Measurements from ENCODE around the gene C2orf92. TPM values are rescaled to one million over a fixed set of nuclear protein-coding genes. Genes with fewer than 3 reads are reported as not detected.

The C2orf92 gene
- total RNA-seq, 1 donor: 2.5 TPM

DNA sequence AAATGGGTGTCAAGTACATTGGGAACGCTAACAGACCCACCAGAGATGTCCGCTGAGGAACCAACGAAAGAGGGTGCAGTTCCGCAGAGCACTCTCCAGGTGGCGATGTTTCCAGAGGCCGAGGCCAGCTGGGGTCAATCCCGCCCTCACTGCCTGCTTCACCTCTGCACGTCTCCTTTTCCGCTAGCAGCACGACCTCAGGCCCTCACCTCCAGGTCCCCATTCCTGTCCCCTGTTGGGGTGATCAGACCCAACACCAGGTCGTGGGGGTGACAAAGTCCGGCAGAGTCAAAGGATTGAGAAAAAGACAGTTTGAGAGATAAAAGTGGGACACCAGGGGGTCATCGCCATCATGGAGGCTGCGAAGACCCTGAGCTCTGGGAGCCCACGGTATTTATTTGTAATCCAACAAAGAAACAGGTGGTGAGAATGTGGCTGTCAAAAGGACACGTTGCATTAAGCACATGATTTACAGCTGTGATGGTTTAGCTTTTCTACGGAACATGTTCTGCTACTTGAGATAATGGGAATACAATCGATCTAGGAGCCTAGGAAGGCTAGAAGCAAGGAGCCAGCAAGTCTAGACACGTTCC, 71.2 kb downstream of the C2orf92 start:
- Histone ChIP-seq H3K4me1 (ENCODE audit: insufficient read depth, low read length) (no peaks in the 10 kb centered on the region), H4K20me1 (ENCODE audit: insufficient read depth, low read length) (no peaks in the 10 kb centered on the region), H2AFZ (ENCODE audit: low read length) (no peak overlapping the region), H3K79me2 (ENCODE audit: insufficient read depth, low read length) (no peaks in the 10 kb centered on the region), H3K4me2 (ENCODE audit: insufficient read depth, low read length) (no peak overlapping the region), H3K9me3 (ENCODE audit: low read depth, low read length) (no peaks in the 10 kb centered on the region), H3K4me3 (ENCODE audit: insufficient read depth, low read length) (no peak overlapping the region), H3K36me3 (ENCODE audit: insufficient read depth, low read length) (no peaks in the 10 kb centered on the region), H3K27ac (ENCODE audit: low read depth, low read length) (no peak overlapping the region), H3K27me3 (ENCODE audit: insufficient read depth, low read length) (no peaks in the 10 kb centered on the region)
- TF ChIP-seq, protein P1, sequence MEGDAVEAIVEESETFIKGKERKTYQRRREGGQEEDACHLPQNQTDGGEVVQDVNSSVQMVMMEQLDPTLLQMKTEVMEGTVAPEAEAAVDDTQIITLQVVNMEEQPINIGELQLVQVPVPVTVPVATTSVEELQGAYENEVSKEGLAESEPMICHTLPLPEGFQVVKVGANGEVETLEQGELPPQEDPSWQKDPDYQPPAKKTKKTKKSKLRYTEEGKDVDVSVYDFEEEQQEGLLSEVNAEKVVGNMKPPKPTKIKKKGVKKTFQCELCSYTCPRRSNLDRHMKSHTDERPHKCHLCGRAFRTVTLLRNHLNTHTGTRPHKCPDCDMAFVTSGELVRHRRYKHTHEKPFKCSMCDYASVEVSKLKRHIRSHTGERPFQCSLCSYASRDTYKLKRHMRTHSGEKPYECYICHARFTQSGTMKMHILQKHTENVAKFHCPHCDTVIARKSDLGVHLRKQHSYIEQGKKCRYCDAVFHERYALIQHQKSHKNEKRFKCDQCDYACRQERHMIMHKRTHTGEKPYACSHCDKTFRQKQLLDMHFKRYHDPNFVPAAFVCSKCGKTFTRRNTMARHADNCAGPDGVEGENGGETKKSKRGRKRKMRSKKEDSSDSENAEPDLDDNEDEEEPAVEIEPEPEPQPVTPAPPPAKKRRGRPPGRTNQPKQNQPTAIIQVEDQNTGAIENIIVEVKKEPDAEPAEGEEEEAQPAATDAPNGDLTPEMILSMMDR (IDR thresholded peaks at IDR 0.05; ENCODE audit: extremely low read depth, low read depth, low read length): peak; percentile 78
- DNase-seq (ENCODE audit: insufficient read length, low spot score, missing footprints): peak; percentile 97

DNA sequence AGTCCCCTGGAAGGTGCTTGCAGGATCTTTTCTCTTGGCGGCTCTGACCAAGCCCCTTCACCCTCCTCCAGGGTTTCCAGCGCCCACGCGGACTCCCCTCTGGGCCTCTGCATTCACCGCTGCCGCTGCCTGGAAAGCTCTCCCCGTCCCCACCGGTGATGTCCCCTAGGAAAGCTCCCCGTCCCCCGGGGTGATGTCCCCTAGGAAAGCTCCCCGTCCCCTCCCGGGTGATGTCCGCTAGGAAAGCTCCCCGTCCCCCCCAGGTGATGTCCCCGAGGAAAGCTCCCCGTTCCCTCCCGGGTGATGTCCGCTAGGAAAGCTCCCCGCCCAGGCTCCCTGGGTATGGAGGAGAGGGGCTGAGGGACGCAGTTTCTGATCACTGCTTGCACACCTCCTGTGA, 71.7 kb downstream of the C2orf92 start:
- Histone ChIP-seq H3K9me3 (ENCODE audit: low read depth, low read length) (no peaks in the 10 kb centered on the region), H3K4me1 (ENCODE audit: insufficient read depth, low read length) (no peaks in the 10 kb centered on the region), H3K4me2 (ENCODE audit: insufficient read depth, low read length) (no peak overlapping the region), H3K79me2 (ENCODE audit: insufficient read depth, low read length) (no peaks in the 10 kb centered on the region), H3K36me3 (ENCODE audit: insufficient read depth, low read length) (no peaks in the 10 kb centered on the region), H4K20me1 (ENCODE audit: insufficient read depth, low read length) (no peaks in the 10 kb centered on the region), H3K4me3 (ENCODE audit: insufficient read depth, low read length) (no peak overlapping the region), H2AFZ (ENCODE audit: low read length) (no peak overlapping the region), H3K27me3 (ENCODE audit: insufficient read depth, low read length) (no peaks in the 10 kb centered on the region), H3K27ac (ENCODE audit: low read depth, low read length) (no peak overlapping the region)
- no peak for DNase-seq (ENCODE audit: insufficient read length, low spot score, missing footprints)
- TF ChIP-seq, protein P1 (IDR thresholded peaks at IDR 0.05; ENCODE audit: extremely low read depth, low read depth, low read length): no peak

DNA sequence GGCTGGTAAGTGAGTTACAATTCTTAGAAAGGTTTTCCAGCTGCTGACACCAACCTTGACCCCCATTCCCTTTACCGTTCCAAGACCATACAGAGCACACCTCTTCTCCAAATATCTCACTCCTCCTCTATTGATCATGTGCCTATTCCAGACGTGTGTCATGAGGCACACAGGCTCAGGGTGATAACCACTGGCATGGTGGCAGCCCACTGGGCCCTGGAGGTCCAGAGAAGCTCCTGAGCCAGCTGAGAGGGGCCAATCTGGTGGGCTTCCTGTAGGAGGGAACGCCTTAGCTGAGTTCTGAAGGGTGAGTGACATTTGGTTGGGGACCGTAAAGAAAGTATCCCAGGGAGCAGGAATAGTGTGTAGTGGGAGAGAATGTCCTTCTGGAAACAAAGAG, 72.2 kb downstream of the C2orf92 start:
- Histone ChIP-seq H3K36me3 (ENCODE audit: insufficient read depth, low read length) (no peaks in the 10 kb centered on the region), H3K27me3 (ENCODE audit: insufficient read depth, low read length) (no peaks in the 10 kb centered on the region), H3K79me2 (ENCODE audit: insufficient read depth, low read length) (no peaks in the 10 kb centered on the region), H3K27ac (ENCODE audit: low read depth, low read length) (no peak overlapping the region), H4K20me1 (ENCODE audit: insufficient read depth, low read length) (no peaks in the 10 kb centered on the region), H3K9me3 (ENCODE audit: low read depth, low read length) (no peaks in the 10 kb centered on the region), H3K4me1 (ENCODE audit: insufficient read depth, low read length) (no peaks in the 10 kb centered on the region), H3K4me3 (ENCODE audit: insufficient read depth, low read length) (no peak overlapping the region), H3K4me2 (ENCODE audit: insufficient read depth, low read length) (no peak overlapping the region), H2AFZ (ENCODE audit: low read length) (no peak overlapping the region)
- peak; percentile 84 for DNase-seq (ENCODE audit: insufficient read length, low spot score, missing footprints)
- TF ChIP-seq, protein P1 (IDR thresholded peaks at IDR 0.05; ENCODE audit: extremely low read depth, low read depth, low read length): no peak

DNA sequence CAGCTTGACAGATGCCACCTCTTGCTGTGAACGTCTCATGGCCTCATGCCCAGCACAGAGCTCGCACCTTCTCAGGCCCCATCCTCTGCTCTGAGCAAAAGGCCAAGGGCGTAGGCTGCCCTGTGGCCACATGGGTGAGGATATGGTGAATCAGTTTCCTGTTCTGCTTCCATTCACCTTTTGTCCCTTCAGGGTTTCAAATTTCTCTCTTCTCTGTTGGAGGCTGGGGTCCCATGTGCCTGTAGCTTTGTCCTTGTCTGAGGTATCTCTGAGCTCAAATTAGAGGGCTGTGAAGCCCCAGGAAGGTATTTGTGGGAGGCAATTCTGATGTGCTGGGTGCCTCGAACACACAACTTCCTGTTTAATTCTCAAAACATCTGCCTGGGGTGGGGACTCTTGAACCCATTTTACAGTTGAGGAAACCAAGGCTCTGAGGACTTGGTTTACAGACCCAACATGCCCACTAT, 72.9 kb downstream of the C2orf92 start:
- TF ChIP-seq, protein P1 (IDR thresholded peaks at IDR 0.05; ENCODE audit: extremely low read depth, low read depth, low read length): no peak
- H4K20me1 ChIP-seq (ENCODE audit: insufficient read depth, low read length): no peaks in the 10 kb centered on the region
- H3K27me3 ChIP-seq (ENCODE audit: insufficient read depth, low read length): no peaks in the 10 kb centered on the region
- H3K79me2 ChIP-seq (ENCODE audit: insufficient read depth, low read length): no peaks in the 10 kb centered on the region
- H3K9me3 ChIP-seq (ENCODE audit: low read depth, low read length): no peaks in the 10 kb centered on the region
- no peak overlapping the region for H3K4me2 ChIP-seq (ENCODE audit: insufficient read depth, low read length)
- no peaks in the 10 kb centered on the region for H3K36me3 ChIP-seq (ENCODE audit: insufficient read depth, low read length)
- DNase-seq (ENCODE audit: insufficient read length, low spot score, missing footprints): peak; percentile 65
- no peak overlapping the region for H2AFZ ChIP-seq (ENCODE audit: low read length)
- no peaks in the 10 kb centered on the region for H3K4me1 ChIP-seq (ENCODE audit: insufficient read depth, low read length)
- no peak overlapping the region for H3K27ac ChIP-seq (ENCODE audit: low read depth, low read length)
- H3K4me3 ChIP-seq (ENCODE audit: insufficient read depth, low read length): no peak overlapping the region
